ENCODE results near the gene MCAT. TPM values are rescaled to one million over a fixed set of nuclear protein-coding genes. Genes with fewer than 3 reads are reported as not detected.

The MCAT gene
- total RNA-seq, 1 experiment from 2014 or later: 16.3 TPM

Other genes with a start within 250 kb of the MCAT start
- gene PACSIN2, start 128.2 kb downstream of the MCAT start, total RNA-seq (2021; ENCODE audit: unreplicated experiment): 60.2 TPM
- gene TTLL1, start 54.0 kb downstream of the MCAT start, total RNA-seq (2021; ENCODE audit: unreplicated experiment): 4.6 TPM
- gene BIK, start 32.6 kb downstream of the MCAT start, total RNA-seq (2021; ENCODE audit: unreplicated experiment): 0.18 TPM
- gene TSPO, start 8.2 kb upstream of the MCAT start, total RNA-seq (2021; ENCODE audit: unreplicated experiment): 144 TPM
- 26.3 TPM for gene TTLL12, start 43.7 kb upstream of the MCAT start, total RNA-seq (2021; ENCODE audit: unreplicated experiment)
- gene SCUBE1, start 200.0 kb upstream of the MCAT start, total RNA-seq (2021; ENCODE audit: unreplicated experiment): not detected